Islet precursor cell (in vitro differentiated cells): Measurements from ENCODE around the gene ERFE.

Experiments used
- DNase-seq: peaks from one replicate; pipeline ENCODE4 v3.0.0-alpha.2; 2018

Gene ERFE

DNA sequence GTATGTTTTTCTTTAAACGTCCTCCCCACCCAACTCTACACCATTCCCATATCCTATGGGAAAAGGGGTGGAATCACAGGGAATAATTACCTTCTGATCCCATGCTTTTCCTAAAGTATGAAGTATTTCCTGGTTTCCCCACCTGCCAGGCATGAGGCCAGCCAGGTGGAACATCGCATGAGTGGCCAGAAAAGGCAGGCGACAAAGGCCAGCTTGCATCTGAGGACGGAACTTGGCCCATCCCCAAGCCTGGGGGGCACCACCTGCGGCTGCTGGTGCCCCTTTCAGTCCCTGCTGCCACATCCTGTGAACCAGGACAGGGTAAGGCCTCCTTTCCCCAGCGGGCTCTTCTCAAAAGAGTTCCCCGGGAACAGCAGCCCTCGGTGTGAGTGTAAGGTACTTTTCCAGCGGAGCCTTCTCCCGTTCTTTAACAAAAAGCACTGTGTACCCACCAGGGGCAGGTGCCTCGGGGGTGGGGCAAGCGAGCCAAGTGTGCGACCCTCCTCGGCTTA lies 1.2 kb upstream of the ERFE start:
- no peak for DNase-seq

DNA sequence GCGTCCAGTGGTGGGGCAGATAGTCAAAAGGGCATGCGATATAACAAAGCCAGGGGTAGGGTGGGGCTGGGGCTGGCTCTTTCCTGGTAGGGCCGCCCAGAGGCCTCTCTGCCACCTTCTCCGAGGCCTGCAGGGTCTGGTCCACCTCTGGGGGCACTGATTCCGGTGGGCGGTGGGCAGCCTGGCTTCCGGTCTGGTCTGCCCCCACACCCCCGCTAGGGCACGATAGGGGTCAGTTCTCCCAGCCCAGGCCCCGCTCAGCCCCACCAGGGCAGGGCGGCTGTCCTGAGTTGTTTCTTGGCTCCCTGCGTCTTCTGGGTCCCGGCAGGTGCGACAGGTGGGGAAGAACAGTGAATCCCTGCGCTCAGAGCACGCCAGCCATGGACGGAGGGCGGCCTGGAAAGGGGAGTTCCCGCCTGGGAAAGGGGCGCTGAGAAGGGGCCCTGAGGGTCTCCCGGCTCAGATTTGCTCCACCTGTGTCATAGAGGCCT lies 707 bp upstream of the ERFE start:
- DNase-seq = no peak

DNA sequence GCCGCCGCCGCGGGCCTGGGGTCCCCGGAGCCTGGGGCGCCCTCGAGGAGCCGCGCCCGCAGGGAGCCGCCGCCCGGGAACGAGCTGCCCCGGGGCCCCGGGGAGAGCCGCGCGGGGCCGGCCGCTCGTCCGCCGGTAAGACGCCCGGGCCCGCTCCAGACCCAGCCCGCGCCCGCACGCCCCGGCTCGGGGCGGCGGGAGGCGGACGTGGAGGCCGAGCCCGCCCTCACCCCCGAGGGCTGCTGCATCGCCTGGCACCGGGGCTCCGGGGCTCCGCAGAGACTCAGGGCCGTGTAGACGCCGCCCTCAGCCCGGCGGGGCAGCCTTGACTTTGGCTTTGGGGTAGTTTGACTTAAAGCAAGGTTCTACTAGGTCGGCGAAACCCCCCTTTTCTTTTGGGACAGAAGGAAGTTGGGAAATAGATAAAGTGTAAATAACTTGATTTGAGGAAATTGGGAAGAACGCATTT lies 335 bp downstream of the ERFE start:
- no peak for DNase-seq

DNA sequence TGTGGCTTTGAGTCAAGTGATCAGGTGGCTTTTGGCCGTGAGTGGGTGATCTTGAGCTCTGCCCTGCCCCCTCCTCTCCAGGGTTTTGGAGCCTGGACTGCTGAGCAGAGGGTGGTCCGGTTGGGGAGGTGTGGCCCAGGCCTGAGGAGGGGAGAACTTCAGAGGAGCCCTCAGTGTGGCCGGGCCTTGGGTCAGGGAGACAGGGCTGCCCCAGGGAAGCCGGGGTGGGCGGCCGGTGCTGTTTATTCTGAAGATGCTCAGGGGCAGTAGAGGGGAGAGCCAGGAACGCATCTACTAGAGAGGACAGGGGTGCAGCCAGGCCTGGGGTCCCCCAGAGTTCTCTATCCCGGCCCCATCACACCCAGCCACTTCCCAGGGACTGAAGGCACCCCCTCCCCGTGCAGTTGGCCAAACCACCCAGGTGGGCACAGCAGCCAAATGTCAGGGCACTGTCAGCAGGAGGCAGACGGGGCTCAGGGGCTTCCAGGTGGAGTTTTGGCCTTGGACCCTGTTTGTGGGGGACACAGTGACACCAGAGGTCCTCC lies 963 bp downstream of the ERFE start:
- no peak for DNase-seq

DNA sequence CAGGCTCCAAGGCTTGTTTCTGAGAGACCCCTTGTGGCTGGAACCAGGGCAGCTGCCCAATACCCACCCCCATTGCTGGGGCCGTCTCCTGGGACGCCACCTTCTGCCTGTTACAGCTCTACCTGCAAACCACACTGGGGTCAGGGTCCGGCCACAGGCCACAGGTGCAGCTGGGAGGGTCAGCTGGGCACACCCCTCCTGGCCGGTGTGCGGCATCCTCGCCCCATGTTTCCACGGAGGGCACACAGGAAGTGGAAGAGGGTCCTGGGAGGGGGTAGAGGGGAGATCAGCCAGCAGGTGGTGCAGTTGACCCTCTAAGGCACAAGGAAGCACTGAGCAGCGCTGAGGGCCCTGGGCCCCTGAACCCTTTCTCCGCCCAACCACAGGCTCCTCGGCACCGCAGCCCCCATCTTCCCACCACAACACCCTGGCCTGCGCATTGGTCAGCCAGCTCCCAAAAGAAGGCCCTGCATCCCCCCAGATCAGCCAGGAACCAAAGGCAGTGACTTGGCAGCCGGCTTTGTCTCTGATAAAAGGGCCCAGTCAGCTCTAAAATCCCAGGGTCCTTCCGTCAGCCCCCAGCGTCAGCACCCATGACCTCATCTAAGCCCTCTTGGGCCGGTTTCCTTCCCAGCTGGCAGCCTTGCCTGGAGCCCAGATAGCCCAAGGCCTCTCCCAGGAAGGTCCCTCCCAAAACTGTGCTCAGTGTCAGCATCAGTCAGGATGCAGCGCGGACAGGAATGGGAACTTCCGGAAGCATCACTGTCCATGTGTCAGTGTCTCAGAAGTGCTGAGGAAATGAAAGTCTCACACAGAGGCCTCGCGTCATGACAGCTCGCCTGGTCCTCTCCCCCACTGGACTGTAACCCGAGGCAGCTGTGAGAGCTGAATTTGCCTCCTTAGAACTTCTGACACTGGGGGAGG lies 1.7 kb downstream of the ERFE start:
- DNase-seq = peak; percentile 69

DNA sequence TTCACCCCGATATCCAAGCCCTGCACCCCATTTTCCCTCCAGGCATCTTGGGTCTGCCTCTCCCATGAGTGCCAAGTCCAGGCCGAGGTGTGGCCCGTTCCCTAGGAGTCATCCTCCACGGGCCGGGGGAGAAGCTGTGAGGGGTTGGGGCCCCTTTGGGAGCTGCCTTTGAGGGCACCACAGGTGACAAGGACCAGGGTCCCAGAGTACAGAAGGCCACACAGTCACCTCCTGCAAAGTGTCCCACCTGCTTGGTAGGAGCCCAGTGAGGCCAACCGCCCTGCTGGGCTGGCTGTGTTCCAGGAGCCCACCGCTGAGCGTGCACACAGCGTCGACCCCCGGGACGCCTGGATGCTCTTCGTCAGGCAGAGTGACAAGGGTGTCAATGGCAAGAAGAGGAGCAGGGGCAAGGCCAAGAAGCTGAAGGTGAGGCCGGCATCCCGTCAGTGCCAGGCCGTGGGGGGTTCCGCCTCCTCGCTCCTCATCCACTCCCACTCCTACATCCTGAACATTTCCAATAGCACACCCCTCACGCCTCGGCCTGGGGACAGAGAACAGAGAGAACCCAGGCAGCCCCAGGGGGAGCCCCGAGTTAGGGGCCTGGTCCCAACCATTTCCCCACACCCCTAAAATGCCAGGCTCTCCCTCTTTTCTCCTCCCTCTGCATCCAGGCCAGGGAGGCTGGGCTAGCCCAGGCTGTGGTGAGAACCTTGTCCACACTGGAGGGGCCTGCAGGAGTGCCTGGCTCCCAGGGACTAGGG lies 2.7 kb downstream of the ERFE start:
- DNase-seq = no peak

DNA sequence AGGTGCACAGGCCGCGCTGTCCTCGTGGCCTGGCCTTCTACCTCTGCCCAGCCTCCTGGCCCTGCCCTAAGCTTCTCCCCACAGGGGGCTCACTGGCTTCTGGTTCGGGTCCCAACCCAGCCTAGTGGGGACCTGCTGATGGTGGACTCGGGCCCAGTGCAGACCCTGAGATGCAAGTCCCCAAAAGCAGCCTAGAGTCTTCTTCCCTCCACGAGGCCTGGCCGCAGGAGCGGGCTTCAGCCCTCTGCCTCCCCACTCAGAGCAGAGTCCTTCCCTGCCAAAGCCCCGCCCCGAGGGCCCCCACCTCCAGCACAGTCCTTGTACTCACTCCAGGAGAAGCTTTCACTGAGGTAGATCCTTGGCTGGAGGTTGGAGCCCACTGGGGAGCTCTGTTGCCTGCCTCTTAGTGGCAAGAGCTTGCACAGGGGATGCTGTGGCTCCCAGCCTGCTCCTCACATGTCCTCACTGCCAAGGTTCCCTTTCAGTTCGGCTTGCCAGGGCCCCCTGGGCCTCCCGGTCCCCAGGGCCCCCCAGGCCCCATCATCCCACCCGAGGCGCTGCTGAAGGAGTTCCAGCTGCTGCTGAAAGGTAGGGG lies 3.6 kb downstream of the ERFE start:
- DNase-seq = peak; percentile 50

DNA sequence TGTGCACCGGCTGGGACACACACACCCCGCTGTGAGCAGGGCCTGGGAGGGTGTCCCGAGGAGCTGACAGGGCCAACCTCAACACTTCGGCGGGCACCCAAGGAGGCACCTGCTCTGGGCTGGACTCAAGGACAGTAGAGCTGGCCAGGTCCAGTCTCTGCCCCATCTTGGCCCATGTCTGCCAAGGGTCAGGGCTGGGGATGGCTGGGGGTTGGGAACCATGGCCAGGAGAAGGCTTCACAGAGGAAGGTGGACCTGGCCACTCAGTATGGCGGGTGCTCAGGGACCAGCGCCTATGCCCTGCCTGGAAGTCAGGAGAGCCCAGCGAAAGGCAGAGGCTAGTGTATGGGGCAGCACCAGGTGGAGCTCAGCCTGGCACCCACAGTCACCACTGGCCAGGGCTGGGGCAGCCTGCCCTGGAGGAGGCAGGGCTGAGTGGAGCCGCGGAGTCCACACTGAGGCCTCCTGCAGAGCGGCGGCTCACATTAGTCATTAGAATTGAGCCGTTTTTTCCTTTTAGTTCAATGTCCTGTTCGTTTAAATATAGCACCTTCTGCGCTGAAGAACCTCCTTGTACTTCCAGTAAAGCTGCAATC lies 4.2 kb downstream of the ERFE start:
- DNase-seq = peak; percentile 50

DNA sequence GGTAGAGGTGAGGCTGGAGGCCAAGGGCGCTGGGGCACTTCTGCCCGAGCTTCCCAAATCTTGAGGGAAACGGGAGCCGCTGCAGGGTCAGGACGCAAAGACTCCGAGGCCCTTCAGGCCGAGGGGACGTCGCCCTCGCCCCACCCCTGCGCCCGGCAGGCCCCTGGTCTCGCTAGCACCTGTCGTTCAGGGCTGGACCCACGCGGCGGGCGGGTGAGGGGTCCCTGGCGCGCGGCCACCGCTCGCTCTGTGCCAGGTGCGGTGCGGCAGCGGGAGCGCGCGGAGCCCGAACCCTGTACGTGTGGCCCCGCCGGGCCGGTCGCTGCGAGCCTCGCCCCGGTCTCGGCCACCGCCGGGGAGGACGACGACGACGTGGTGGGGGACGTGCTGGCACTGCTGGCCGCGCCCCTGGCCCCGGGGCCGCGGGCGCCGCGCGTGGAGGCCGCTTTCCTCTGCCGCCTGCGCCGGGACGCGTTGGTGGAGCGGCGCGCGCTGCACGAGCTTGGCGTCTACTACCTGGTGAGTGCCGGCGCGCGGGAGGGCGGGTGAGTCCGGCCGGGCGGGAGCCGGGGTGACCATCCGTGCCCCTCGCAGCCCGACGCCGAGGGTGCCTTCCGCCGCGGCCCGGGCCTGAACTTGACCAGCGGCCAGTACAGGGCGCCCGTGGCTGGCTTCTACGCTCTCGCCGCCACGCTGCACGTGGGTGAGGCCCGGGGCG lies 4.9 kb downstream of the ERFE start:
- DNase-seq = peak; percentile 56

DNA sequence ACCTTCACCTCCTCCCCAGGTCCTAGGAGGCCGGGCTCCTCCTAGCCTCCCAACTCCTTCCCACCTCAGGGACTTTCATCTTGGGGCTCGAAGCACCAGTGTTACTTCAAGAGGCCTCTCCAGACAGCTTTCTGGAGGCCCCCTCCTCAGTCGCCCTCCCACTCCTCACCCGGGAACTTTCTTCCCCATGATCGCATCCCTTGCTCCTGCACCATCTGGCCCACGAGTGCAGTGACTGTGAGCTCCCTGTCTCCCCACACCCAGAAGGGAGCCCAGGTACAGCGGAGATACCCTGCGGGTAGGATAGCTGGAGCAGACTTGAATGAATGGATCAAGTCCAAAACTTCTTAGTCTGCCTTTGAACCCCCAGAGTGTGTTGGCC lies 6.1 kb downstream of the ERFE start:
- DNase-seq = no peak

DNA sequence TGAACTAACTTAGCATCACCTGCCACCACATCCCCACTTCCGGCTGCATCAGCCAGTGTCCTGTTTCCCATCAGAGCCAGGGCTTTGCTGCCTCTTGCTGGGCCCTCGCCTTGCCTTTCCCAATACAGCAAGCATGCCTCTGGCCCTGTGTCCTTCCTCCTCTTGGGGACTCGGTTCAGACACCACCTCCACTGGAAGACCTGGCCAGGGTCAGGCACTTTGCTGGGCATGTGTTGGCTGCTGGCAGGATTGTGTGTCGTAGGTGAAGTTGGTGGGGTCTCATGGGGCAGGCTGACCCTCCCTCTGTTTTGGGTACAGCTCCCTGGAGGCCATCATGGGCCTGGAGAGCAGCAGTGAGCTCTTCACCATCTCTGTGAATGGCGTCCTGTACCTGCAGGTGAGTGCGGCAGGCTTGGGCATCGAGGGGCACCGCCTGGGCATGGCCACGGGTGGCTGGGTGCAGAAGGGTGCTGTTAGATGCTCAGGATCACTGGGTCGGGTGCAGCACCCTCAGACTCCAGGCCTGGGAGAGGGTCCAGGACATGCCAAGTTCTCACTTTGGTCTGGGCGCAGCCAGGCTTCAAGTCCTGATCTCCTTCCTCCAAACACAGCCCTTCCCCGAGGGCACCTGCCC lies 6.6 kb downstream of the ERFE start:
- DNase-seq = peak; percentile 55

DNA sequence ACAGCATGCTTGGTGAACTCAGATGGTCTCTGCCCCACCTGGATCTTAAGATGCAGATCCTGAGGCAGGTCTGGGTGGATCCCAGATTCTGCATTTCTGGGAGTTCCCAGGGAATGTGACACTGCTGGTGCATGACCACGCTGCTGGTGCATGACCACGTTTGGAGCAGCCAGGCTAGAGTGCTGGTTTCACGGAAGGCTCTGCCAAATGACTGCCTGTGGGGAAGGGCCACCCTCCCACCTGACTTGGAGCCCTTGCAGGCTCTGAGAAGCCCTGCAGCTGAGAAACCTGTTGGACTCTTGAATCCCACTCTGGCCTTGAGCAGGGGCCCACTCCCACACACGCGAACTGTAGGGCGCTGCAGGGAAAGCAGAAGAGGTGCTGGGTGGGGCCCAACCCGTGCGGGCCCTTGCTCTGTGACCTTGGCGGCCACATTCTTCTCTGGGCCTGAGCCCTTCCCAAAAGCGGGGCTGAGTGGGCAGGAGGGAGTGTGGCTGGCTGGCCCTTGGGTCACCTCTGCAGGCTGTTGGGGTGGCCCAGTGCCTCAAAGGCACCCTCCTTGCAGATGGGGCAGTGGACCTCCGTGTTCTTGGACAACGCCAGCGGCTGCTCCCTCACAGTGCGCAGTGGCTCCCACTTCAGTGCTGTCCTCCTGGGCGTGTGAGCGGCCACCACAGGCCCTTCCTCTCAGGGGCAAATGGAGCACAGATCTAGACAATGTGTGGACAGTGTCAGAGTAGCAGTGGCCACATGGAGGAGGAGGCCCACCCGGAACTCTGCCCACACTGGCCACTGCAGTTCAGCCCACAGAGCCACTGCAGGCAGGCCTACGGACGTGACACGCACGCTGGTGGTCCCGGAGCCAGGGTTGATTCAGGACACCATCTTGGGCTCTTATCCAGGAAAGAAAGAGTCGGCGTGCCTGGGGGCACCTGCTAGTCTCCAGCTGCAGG lies 7.9 kb downstream of the ERFE start:
- no peak for DNase-seq

DNA sequence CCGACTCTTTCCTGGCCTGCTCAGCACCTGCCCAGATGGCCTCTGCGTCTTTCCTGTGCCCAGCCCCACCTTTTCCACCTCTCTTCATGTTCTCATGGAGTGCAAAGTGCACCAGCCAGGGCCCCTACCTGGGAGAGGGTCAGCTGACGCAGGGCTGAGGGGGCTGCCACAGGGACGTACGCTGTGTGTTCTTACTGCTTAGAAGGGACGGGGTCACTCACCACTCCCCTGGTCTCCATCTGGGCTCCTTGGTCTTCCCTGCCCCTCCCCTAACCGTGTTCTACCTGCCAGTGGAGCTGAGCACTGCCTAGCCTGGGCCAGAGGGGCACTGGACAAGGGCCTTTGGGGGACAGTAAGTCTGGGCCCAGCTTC lies 8.6 kb downstream of the ERFE start:
- DNase-seq = no peak

DNA sequence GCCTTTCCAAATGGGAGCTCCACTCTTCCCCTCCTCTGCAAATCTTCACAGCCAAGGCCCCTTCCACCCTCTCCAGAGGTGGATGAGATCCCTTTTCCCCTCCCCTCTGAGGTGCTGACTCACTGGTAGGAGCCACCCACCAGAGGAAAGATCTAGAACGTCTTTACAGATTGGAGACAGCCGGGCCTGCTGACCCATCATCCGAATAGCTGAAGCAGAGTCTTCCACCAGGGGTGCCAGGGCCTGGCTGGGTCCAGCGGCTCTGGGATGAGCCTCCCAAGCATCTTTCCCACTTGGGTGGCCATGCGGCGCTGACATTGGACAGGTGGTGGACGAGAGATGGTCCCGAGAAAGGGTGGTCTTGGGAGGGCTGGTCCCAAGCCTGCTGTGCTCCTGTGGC lies 9.0 kb downstream of the ERFE start:
- no peak for DNase-seq

DNA sequence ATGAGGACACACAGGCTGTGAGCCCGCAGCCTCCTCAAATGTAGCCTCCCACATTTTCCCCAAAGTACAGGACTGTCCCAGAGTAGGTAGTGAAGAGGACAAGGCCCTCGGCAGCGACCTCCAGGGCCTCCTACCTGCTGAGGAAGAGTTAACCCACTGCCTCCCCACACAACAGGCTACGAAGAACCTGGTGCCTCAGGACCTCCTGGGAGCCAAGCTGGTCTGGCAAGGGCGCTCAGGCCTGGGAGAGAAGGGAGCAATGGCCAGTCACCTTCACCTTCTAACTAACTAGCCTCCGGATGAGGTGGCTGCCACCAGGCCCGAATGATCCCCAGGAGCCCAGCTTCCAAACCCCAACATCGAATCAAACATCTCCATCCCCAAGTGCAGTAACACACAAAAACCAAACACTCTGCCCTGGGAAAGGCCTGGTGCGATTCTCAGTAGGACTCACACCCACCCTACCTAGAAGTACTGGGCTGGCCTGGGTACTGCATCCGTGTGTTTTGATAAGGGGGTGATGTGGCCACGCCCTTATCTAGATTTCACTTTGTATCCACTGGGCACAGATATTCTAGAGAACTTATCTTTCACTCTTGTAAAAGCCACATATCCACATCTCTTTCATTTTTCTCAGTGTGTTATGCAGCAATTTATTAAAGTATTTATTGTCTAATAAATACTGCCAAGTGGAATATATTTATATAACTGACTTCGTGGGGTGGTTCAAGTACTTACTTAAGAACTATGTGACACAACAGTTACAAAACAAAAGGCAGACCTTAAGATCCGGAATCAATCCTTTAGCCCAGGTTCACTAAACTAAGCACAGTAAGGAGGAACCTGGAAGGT lies 9.7 kb downstream of the ERFE start:
- peak; percentile 45 for DNase-seq

DNA sequence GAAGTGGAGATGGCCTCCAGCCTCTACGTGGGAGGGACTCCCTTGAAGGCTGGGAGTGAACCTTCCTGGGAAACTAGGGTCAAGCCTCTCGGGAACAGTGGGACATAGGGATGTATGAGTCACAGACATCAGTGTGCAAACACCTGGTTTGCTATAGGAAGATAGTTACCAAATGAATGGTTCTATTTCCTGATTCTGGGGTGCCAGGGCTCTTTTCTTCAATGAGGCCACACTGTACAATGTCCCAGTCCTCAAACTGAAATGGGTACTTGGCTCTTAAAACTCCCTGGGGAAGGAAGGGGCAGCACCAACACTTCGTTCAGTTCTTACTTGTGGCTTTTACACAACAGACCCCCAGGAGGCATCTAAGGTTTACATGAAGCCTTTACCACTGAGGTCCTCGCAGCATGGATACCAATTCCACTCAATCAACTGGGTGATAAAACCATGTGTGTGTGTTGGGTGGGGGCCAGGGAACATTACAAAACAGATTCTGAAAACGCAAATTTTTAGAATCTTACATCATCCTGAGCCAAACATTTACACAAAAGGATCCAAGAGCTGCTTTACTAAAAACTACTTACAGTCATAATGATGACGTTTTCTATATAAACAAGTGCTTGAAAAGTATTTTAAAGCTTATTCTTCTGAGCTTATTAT lies 10.4 kb downstream of the ERFE start:
- DNase-seq = peak; percentile 43

DNA sequence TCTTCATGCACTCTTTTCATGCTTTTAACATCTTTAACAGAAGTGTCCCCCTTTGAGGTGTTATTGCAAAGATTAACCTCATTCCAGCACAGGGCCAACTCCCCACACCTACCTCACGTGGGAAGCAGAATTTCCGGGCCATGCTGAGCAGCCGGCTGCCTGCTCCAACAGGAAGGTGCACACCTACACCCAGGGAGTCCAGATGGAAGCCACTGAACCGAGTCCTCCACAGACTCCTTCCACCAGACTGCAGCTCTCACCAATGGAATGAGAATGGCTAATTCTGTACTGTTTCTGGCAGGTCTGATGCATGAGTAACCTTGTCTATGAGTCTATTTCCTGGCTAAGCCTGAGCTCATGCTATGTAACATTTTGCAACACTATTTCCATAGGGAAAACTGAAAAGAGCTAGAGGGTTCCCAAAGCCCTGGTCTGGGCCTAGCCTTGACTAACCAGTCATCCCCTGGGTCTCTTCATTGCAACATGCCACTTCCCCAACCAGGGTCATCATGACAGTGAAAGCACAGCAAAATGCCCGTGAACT lies 11.0 kb downstream of the ERFE start:
- DNase-seq = peak; percentile 49

DNA sequence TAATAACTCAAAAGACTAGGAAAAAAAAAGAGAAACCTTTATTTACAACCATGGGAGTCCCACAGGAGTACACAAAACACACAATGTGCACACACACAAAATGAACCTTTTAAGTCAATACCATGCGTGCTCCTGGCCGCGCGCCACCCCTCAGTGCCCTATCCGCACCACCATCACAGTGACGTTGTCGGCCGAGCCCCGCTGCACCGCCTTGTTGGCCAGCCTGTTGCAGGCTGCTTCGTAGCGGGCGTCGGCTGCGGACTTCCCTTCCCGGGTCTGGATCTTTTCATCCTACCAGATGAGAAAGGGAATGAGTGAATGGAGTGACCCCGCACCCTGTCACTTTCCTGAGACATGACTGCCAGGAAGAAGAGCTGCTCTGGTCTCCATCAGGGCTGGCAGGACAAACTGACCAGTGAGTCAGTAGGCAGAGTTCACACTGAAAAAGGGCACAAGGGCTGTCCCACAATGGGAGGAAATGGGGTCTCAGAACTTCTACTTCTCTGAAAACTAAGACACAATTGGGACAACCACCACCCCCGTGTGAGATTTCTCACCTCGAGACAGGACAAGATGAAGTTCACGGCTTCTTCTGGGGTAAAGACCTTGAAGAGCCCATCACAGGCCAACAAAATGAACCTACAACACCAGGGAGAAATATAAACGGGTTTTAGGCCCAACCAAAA lies 11.8 kb downstream of the ERFE start:
- DNase-seq = peak; percentile 51
